Lower lobe of right lung (tissue), 2 donors: Measurements from ENCODE around the gene FILIP1. TPM values are rescaled to one million over a fixed set of nuclear protein-coding genes. Genes with fewer than 3 reads are reported as not detected.

Source experiments
- ATAC-seq, 2 donors: fragments of 200-7000 bp; cut with Tn5 transposase; one replicate each; pipeline ENCODE4 v1.9.1; 2020 to 2022; ENCODE audit warnings: mild to moderate bottlenecking in 2 of 2, moderate library complexity in 2 of 2
- DNase-seq: peaks from one replicate; pipeline ENCODE4 v3.0.0-alpha.2; 2020
- H3K27ac ChIP-seq: fragments of 200-600 bp; one replicate; pipeline ENCODE4 v1.8.0; 2022
- H3K27me3 ChIP-seq: fragments of 200-600 bp; one replicate; pipeline ENCODE4 v1.8.0; 2022; ENCODE audit warnings: low read depth
- H3K36me3 ChIP-seq: fragments of 200-600 bp; one replicate; pipeline ENCODE4 v1.8.0; 2022; ENCODE audit warnings: mild to moderate bottlenecking
- H3K4me1 ChIP-seq: fragments of 200-600 bp; one replicate; pipeline ENCODE4 v1.8.0; 2022
- H3K4me3 ChIP-seq: fragments of 200-600 bp; one replicate; pipeline ENCODE4 v1.8.0; 2022; ENCODE audit warnings: mild to moderate bottlenecking
- H3K9me3 ChIP-seq: fragments of 200-600 bp; one replicate; pipeline ENCODE4 v1.8.0; 2022
- intact Hi-C: fragments of 100-400 bp; cut with DNase I; formaldehyde crosslinking; loops from one replicate; pipeline ENCODE4 v1.11.0; 2022
- total RNA-seq: library from RNA; stranded (reverse); fragmentation: NEBNext Ultra II Directional; extraction: Animal tissue kit (Norgen Biotek cat#: 25700); gene quantifications from one replicate; pipeline ENCODE4 v1.2.1, GENCODE V29; 2021
- TF ChIP-seq, protein P1 (sequence below): fragments of 200-600 bp; IDR thresholded peaks from one replicate; pipeline ENCODE4 v1.8.0; 2022; ENCODE audit warnings: antibody characterized with exemption, mild to moderate bottlenecking
- donor health status: DM: no; HTN: yes; CAD: no; lungs with severe emphysema.

FILIP1 gene
- total RNA-seq, 1 donor from 2014 or later = 17.4 TPM

DNA sequence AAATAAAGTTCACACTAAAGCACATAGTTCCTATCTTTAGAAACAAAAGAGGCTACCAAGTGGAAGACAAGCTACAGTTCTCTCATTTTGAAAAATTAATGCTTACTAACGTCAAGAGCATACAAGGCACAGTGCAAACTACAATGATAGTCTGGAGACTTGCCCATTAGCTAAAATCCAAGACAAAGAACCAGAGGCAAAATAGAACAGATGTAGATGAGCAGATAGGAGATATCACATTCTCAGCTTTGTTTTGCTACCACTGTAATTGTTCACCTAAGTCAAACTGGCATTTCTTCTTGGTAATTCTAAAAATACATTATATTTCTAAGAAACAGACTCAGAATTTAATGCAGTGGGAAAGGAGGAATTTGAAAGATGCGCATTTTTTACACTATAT, 214.2 kb downstream of the FILIP1 start:
- Histone ChIP-seq H3K27me3 (no peaks in the 10 kb centered on the region), H3K27ac (peak overlapping the region; percentile 4), H3K4me3 (no peak overlapping the region), H3K4me1 (peaks cover 61% of the 10 kb centered on the region), H3K36me3 (no peaks in the 10 kb centered on the region), H3K9me3 (no peaks in the 10 kb centered on the region)
- TF ChIP-seq, protein P1, sequence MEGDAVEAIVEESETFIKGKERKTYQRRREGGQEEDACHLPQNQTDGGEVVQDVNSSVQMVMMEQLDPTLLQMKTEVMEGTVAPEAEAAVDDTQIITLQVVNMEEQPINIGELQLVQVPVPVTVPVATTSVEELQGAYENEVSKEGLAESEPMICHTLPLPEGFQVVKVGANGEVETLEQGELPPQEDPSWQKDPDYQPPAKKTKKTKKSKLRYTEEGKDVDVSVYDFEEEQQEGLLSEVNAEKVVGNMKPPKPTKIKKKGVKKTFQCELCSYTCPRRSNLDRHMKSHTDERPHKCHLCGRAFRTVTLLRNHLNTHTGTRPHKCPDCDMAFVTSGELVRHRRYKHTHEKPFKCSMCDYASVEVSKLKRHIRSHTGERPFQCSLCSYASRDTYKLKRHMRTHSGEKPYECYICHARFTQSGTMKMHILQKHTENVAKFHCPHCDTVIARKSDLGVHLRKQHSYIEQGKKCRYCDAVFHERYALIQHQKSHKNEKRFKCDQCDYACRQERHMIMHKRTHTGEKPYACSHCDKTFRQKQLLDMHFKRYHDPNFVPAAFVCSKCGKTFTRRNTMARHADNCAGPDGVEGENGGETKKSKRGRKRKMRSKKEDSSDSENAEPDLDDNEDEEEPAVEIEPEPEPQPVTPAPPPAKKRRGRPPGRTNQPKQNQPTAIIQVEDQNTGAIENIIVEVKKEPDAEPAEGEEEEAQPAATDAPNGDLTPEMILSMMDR = no peak
- ATAC-seq = no peak
- intact Hi-C loops = no loop called here
- no peak for DNase-seq

DNA sequence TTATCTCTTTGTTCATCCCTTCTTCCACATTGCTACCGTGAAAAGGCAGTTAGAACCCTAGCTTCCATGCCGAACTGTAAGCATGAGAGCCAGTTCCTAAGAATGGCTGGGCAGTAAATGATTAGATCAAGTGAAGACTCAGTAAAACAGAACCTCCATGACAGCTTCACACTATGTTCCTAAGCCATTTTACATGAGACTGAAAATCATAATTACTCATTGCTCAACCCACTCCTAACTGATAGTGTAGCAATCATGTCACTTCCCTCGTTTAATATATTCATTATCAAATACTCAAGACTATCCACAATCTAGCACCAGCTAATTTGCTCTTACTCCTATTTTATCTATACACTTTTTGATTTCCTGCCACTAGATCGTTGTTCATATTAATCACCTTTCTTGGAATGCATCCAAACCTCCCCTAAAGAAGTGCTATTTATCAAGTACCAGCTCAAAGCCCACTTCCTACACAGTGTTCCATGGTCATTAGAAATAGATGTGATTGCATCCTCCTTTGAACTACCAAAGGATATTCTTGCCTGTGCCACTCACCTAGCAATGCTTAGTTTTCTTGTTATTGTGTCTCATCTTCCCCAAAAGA, 215.0 kb downstream of the FILIP1 start:
- intact Hi-C loops = no loop called here
- H3K27ac ChIP-seq = no peak overlapping the region
- peak in 1 of 2 donors; percentile 24 for ATAC-seq

DNA sequence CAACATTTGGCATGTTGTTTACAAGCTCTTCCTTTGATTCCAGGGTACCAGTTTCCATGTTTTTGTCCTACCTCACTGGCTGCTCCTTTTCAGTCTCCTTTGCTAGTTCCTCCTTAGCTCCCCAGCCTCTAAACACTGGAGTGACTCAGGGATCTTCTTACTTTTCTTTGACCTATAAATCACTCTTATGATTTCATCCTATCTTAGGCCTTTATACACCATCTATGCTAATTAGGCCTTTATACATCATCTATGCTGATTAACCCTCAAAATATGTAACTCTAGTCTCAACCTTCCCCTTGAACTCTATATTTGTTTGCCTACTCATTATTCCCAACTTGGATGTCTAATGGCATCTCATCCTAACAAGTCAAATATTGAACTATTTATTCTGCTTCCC, 218.5 kb downstream of the FILIP1 start:
- peaks cover 58% of the 10 kb centered on the region for H3K4me1 ChIP-seq
- H3K4me3 ChIP-seq = no peak overlapping the region
- TF ChIP-seq, protein P1 = no peak
- intact Hi-C loops = no loop called here
- ATAC-seq = peak in 1 of 2 donors; percentile 34
- no peaks in the 10 kb centered on the region for H3K27me3 ChIP-seq
- no peak for DNase-seq
- no peak overlapping the region for H3K27ac ChIP-seq
- H3K9me3 ChIP-seq = no peaks in the 10 kb centered on the region
- no peaks in the 10 kb centered on the region for H3K36me3 ChIP-seq

More for the DNA sequence above, 215.0 kb downstream of the FILIP1 start:
- Histone ChIP-seq H3K4me3 (no peak overlapping the region), H3K27me3 (no peaks in the 10 kb centered on the region), H3K4me1 (peaks cover 69% of the 10 kb centered on the region), H3K9me3 (no peaks in the 10 kb centered on the region), H3K36me3 (no peaks in the 10 kb centered on the region)
- no peak for DNase-seq
- TF ChIP-seq, protein P1 = no peak

DNA sequence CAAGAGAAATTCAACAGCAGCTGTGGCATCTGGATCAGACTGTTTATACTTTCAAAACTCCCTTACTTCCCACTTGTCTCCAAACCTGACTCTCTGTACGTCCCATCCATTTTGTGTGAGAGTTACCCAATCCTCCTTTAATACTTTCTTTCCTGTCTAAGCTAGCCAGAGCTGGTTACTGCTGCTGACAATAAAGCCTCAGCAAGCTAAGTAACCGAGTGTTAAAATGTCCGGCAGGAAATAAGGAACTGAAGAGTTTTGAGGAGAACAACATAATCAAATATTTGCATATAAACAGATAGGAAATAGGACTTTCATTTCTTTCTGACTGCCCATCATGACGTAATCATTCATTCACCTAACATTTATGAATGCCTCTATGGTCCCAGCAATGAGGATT, 220.6 kb downstream of the FILIP1 start:
- no peaks in the 10 kb centered on the region for H3K9me3 ChIP-seq
- H3K4me1 ChIP-seq = peaks cover 52% of the 10 kb centered on the region
- H3K36me3 ChIP-seq = no peaks in the 10 kb centered on the region
- peak overlapping the region; percentile 26 for H3K27ac ChIP-seq
- no peak overlapping the region for H3K4me3 ChIP-seq
- no peaks in the 10 kb centered on the region for H3K27me3 ChIP-seq
- no peak for DNase-seq
- TF ChIP-seq, protein P1 = no peak
- intact Hi-C loops = no loop called here
- ATAC-seq = peak in 1 of 2 donors; percentile 44

DNA sequence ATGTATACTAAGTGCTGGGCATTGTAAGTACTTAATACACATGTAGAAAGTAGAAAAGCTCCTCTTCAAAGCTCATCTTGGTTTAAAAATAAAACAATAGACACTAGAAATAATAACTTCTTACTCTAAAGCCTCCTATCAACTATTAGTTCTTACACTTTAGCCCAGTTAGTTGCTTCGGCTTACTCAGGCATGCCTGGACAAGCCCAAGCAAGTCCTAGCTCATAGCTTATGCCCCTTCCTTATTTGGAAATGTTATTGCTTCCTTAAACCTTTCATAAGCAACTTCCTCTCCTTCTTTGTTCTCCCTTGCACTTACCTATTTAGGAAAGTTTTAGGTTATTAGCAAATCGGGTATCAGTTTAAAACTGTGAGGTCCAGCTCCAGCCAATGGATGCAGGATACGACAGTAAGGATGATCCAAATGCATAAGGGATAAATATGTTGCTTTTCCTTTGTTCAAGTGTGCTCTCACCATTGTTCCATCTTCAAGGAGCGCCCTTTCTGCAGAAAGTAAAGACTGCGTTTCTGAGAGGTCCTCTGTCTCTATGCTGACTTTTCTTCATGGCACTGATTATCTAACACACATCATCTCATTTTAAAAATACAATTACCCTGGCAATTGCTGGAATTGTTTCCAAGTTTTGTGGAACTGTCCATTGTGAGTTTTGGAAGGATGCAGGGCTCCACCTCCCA, 221.3 kb downstream of the FILIP1 start:
- H3K4me3 ChIP-seq = no peak overlapping the region
- no peaks in the 10 kb centered on the region for H3K36me3 ChIP-seq
- TF ChIP-seq, protein P1 = no peak
- intact Hi-C loops = no loop called here
- ATAC-seq = no peak
- peaks cover 59% of the 10 kb centered on the region for H3K4me1 ChIP-seq
- no peaks in the 10 kb centered on the region for H3K27me3 ChIP-seq
- no peaks in the 10 kb centered on the region for H3K9me3 ChIP-seq
- H3K27ac ChIP-seq = peak overlapping the region; percentile 64
- no peak for DNase-seq
